ENCODE measurements around the gene EI24.
"Not testable (repeated sequence)": the region's sequence is repeated elsewhere in the genome, so short reads cannot be mapped to it uniquely, and the experiment has no call there.

The EI24 gene

GRCh38 chr11:125568970-125569914 is at the start of gene EI24:
Gene EI24, plus strand, starts transcription at chr11:125569477. Its CDS starts 3,051 bp downstream, at chr11:125572528.
- peak; percentile 81 to 87 (median 83) for DNase-seq (ENCODE audit: low read depth in 3 of 3)

DNA sequence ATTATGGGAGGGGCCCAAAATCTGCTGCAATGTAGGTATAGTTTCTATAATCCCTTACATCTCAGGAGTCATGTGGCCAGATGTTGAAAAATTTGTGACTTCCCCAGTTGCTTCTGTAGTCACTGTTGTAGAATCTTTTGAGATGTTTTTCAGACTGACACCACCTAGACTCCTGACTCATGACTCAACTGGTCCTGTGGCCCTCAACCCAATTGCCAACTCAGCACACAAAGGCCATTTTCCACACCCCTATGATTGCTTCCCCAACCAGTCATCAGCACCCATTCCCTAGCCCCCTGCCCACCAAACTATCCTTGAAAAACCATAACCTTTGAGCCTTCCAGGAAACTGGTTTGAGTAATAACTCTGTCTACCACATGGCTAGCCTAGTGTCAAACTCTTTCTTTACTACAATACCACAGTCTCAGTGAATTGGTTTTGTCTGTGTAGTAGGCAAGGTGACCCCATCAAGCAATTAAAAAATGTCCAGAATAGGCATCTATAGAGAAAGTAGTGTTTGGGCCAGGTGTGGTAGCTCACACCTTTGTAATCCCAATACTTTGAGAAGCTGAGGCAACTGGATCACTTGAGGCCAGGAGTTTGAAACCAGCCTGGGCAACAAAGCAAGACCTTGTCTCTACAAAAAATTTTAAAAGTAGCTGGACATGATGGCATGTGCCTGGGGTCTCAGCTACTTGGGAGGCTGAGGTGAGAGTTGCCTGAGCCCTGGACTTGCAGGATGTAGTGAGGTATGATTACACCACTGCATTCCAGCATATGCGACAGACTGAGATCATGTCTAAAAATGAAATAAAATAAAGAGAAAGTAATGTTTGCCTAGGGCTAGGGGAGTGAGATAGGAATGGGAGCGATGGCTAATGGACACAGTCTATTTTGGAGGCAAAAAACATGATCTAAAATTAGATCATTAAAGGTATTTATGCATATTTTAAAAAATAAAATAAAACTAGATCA is 49.1 kb upstream of the EI24 start:
- DNase-seq (ENCODE audit: low read depth in 3 of 3): no peak

GRCh38 chr11:125525303-125525702 is 44.0 kb upstream of the EI24 start:
- DNase-seq (ENCODE audit: low read depth in 3 of 3): no peak

DNA sequence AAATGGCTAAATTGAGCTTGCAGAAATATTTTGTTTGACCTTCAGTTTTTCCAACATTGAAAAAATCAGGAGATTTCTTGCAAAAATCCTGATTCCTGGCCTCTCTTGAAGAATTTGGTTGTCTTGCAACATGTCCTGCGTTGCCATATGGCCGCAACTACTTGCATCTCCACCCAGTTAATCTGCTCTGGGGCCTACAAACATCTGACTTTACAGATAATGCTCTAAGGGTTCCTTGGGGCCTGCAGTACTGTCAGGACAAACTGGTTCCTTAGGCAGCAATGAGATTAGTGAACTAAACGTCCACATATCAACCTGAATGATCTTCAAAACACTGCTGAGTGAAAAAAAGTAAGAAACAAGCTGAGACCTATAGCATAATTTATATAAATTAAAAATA is 36.6 kb upstream of the EI24 start:
- DNase-seq (ENCODE audit: low read depth in 3 of 3): no peak

DNA sequence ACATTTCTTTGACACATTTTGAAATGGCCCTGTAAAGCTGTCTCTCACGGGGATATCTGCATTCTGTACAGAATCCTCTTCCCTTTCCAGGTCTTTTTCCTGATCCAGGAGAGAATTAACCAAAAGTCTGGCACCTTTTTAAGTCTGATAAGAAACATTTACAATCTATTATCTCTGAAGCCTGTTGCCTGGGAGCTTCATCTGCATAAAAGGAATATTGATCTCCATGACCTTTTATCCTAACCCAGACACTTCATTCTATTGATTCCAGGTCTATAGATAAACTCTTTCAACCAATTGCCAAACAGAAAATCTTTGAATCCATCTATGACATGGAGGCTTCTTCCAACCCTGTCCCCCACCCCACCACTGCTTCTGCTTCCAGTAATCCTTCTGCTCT is 33.7 kb upstream of the EI24 start:
- DNase-seq (ENCODE audit: low read depth in 3 of 3): no peak

DNA sequence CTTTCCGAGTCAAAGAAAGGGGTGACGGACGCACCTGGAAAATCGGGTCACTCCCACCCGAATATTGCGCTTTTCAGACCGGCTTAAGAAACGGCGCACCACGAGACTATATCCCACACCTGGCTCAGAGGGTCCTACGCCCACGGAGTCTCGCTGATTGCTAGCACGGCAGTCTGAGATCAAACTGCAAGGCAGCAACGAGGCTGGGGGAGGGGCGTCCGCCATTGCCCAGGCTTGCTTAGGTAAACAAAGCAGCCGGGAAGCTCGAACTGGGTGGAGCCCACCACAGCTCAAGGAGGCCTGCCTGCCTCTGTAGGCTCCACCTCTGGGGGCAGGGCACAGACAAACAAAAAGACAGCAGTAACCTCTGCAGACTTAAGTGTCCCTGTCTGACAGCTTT is 32.4 kb upstream of the EI24 start:
- not testable (repeated sequence) for DNase-seq (ENCODE audit: low read depth in 3 of 3)

GRCh38 chr11:125542709-125543108 is 26.6 kb upstream of the EI24 start:
- DNase-seq (ENCODE audit: low read depth in 3 of 3): no peak

DNA sequence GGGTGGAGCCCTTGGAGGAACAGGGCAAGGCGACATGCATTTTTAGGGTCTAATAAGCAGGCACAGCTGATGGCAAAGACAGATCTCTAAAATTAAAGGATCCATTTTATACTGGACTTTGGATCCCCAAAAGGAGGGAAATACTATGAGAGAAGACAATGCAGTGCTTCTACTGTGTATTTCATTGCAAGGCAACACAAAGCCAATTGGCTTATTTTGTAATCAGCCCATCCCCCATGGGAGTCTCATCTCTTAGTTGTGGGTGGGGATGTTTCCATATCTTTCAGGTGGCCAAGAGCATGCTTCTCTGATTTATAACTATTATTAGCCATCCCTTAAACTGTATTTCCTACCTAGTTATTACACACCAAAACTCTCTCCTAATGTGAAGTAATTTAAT is 18.5 kb upstream of the EI24 start:
- DNase-seq (ENCODE audit: low read depth in 3 of 3): no peak

- DNase-seq (ENCODE audit: low read depth in 3 of 3): no peak
Observed at GRCh38 chr11:125551835-125552342, 17.4 kb upstream of the EI24 start.

- no peak for DNase-seq (ENCODE audit: low read depth in 3 of 3)
Observed at GRCh38 chr11:125552927-125553326, 16.4 kb upstream of the EI24 start.

GRCh38 chr11:125553357-125553756 is 15.9 kb upstream of the EI24 start:
- no peak for DNase-seq (ENCODE audit: low read depth in 3 of 3)

GRCh38 chr11:125554038-125554437 is 15.2 kb upstream of the EI24 start:
- no peak for DNase-seq (ENCODE audit: low read depth in 3 of 3)

DNA sequence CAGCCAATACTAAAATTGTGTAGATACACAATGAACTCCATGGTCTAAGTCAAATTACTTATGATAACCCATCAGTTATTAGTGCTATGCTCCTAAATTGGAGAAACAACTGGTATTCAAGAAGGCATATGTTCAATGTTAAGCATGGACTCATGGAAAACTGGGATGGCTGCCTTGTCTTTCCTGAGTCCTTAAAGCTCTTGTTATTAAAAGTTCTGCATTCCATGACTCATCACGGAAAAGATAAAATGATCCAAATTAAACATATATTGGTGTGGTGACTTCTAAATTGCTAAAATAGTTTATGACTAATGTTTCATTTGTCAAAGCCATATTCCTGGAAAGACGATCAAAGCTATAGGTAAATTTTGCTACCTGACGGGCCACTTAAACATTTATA is 9.4 kb upstream of the EI24 start:
- no peak for DNase-seq (ENCODE audit: low read depth in 3 of 3)

GRCh38 chr11:125561924-125562323 is 7.4 kb upstream of the EI24 start:
- no peak for DNase-seq (ENCODE audit: low read depth in 3 of 3)

GRCh38 chr11:125562430-125562829 is 6.8 kb upstream of the EI24 start:
- DNase-seq (ENCODE audit: low read depth in 3 of 3): no peak

DNA sequence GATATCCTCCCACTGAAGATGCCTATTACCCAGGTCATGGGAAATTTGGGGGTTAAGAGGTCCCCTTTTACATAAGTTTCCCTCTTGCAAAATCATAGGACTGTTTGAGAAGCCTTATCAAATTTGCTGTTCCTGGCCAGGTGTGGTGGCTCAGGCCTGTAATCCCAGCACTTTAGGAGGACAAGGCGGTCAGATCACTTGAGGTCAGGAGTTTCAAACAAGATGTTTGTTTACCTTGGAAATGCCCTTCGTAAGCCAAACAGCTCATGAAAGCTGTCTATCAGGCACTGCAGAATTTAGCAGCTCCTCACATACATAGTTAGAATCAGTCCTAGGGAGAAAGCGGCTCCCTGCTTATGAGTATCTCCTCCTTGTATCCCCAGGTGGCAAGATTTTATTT is 4.9 kb upstream of the EI24 start:
- DNase-seq (ENCODE audit: low read depth in 3 of 3): no peak

DNA sequence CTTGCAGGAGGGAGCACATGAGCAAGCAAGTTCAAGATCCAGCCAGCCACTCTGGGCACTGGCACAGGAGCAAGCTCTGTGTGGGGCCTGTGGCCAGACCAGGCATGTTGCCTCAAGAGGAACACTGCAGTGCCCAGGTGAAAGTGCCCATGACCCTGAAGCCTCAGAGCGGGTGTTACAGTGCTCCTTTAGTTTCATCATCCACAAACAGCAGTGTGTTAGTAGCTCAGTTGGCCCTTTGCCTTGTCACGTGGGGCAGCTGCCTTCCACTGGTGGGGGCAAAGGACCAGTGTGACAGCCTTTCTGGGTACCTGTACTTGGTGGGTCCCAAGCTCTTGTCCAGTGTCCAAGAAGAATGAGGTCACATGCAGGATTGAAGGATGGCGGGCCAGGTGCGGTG is 3.0 kb upstream of the EI24 start:
- DNase-seq (ENCODE audit: low read depth in 3 of 3): no peak

- DNase-seq (ENCODE audit: low read depth in 3 of 3): no peak
Observed at GRCh38 chr11:125569915-125570621, 791 bp downstream of the EI24 start.

DNA sequence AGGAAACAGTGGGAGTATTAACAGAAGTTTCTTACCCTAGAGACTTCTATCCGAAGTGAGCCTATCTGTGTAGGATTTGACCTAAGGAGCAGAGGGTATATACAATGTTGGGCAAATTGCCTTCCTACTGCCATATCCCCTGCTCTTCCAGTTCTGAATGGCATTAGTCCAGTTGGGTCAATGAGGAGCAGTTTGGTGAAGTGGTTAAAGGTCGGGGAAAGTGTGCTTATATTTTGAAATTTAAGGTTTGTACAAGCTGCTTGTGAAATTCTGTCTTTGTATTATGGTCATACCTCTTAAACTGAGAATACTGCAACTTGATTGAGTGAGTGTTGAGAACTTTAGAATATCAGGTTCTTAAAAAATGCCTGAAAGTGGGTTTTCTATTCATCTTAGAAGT is 1.7 kb downstream of the EI24 start:
- no peak for DNase-seq (ENCODE audit: low read depth in 3 of 3)

GRCh38 chr11:125572916-125573315 is 3.6 kb downstream of the EI24 start:
- no peak for DNase-seq (ENCODE audit: low read depth in 3 of 3)

- not testable (repeated sequence) for DNase-seq (ENCODE audit: low read depth in 3 of 3)
Observed at GRCh38 chr11:125577181-125577580, 7.9 kb downstream of the EI24 start.

GRCh38 chr11:125578783-125579182 is 9.5 kb downstream of the EI24 start:
- DNase-seq (ENCODE audit: low read depth in 3 of 3): no peak
